Parathyroid adenoma (tissue), 2 donors: Measurements from ENCODE around the gene SH2D3A.

Experiments used
- H2AFZ ChIP-seq: fragments of 300-600 bp; sonication (generic); one replicate; pipeline ENCODE4 v1.7.0; 2017; ENCODE audit warnings: antibody characterized with exemption, mild to moderate bottlenecking
- H3K27ac ChIP-seq: fragments of 300-600 bp; sonication (generic); one replicate; pipeline ENCODE4 v1.7.0; 2017
- H3K27me3 ChIP-seq: fragments of 300-600 bp; sonication (generic); one replicate; pipeline ENCODE4 v1.7.0; 2017; ENCODE audit warnings: low read length; ENCODE audit not compliant: control insufficient read depth, insufficient read depth
- H3K36me3 ChIP-seq: fragments of 300-600 bp; sonication (generic); one replicate; pipeline ENCODE4 v1.7.0; 2017; ENCODE audit warnings: low read length; ENCODE audit not compliant: control insufficient read depth, insufficient read depth
- H3K4me1 ChIP-seq: fragments of 300-600 bp; sonication (generic); one replicate; pipeline ENCODE4 v1.7.0; 2017; ENCODE audit warnings: control low read depth
- H3K4me2 ChIP-seq: fragments of 300-600 bp; sonication (generic); one replicate; pipeline ENCODE4 v1.7.0; 2017; ENCODE audit warnings: low read length
- H3K4me3 ChIP-seq: fragments of 300-600 bp; sonication (generic); one replicate; pipeline ENCODE4 v1.7.0; 2017; ENCODE audit warnings: low read depth, low read length
- H3K79me2 ChIP-seq: fragments of 300-600 bp; sonication (generic); one replicate; pipeline ENCODE4 v1.7.0; 2017; ENCODE audit warnings: control low read depth
- H3K9ac ChIP-seq: fragments of 300-600 bp; sonication (generic); one replicate; pipeline ENCODE4 v1.7.0; 2017; ENCODE audit warnings: mild to moderate bottlenecking
- H3K9me3 ChIP-seq: fragments of 300-600 bp; sonication (generic); one replicate; pipeline ENCODE4 v1.7.0; 2017; ENCODE audit warnings: low read length; ENCODE audit not compliant: control insufficient read depth
- TF ChIP-seq, protein P1 (sequence below): fragments of 300-600 bp; sonication (generic); IDR thresholded peaks from one replicate; pipeline ENCODE4 v1.7.0; 2017; ENCODE audit warnings: antibody characterized with exemption, mild to moderate bottlenecking
- donor health status: primary hyperparathyroidism.

Gene SH2D3A

DNA sequence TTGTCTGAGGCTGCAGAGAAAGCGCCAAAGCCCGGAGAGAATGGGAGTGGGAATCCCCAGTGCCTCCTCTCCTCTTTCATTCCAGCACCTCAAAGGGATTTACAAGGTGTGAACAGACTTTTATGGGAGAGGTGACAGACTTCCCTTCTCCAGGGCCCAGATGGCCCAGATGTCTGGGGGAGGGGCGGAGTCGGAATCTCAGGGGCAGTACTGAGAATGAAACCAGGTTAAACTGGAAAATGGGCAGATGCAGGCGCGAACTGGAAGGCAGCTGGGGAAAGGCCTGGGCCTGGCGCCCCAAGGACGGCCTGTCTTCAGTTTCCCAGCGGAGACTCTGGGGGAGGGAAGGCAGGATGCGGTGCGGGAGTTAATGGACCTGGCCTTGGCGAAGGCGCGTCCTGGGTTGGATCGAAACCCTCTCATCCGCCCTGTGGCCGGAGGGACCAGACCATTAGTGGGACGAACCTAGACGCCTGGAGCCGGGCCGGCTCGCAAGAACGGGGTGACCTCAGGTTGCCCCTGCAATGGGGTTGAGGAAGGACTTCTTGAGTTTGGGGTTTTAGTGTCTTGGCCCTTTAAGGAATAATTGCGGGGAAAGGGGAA, 28.3 kb downstream of the SH2D3A start:
- TF ChIP-seq, protein P1, sequence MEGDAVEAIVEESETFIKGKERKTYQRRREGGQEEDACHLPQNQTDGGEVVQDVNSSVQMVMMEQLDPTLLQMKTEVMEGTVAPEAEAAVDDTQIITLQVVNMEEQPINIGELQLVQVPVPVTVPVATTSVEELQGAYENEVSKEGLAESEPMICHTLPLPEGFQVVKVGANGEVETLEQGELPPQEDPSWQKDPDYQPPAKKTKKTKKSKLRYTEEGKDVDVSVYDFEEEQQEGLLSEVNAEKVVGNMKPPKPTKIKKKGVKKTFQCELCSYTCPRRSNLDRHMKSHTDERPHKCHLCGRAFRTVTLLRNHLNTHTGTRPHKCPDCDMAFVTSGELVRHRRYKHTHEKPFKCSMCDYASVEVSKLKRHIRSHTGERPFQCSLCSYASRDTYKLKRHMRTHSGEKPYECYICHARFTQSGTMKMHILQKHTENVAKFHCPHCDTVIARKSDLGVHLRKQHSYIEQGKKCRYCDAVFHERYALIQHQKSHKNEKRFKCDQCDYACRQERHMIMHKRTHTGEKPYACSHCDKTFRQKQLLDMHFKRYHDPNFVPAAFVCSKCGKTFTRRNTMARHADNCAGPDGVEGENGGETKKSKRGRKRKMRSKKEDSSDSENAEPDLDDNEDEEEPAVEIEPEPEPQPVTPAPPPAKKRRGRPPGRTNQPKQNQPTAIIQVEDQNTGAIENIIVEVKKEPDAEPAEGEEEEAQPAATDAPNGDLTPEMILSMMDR = no peak
- Histone ChIP-seq H3K4me2 (peak overlapping the region; percentile 71), H3K27me3 (no peaks in the 10 kb centered on the region), H3K9ac (no peak overlapping the region), H3K4me3 (peak overlapping the region; percentile 36), H3K4me1 (peaks cover 18% of the 10 kb centered on the region), H3K9me3 (no peaks in the 10 kb centered on the region), H3K27ac (peak overlapping the region; percentile 83), H3K79me2 (no peaks in the 10 kb centered on the region), H2AFZ (peak overlapping the region; percentile 87), H3K36me3 (no peaks in the 10 kb centered on the region)

DNA sequence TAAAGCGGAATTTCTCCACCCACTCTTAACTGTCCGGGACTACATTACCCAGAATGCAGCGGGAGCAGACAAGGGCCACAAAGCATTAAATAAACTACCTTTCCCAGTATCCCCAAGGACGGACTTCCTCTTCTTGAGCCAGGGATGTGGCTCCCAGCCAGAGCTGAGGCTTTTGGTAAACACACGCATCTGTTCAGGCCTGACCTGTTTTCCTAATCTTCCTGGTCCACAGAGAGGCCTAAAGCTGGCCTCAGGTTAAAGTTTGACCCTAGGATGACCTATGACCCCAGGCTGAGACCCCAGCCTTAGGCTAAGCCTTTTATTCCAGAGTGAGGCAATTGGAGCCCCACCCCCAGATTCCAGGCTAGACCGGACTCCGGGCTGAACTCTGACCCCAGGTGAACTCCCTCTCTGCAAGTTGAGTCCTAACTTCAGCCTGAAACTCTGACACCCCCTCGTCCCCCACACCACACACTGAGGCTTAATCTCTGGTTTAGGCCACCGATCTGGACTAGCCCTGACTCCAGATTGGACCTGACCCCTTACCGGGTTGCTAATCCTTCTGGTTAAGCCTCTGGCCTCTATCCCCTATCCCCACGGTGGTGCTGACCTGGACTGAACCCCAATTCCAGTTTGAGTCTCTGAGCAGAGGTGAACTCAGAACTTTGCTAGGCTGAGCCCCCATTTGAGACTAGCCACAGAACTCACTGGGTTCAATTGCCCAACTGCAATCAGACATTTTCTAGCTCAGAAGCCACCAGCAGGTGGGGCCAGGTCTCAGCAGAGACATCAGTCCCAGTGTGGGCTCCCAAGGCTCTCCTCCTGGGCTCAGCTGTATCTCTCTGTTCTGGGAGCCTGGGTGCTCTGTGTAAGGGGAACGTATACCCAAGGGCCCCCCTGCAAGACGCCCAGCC, 29.1 kb downstream of the SH2D3A start:
- Histone ChIP-seq H3K79me2 (no peaks in the 10 kb centered on the region), H3K4me1 (peaks cover 18% of the 10 kb centered on the region), H3K4me2 (peak overlapping the region; percentile 71), H3K36me3 (no peaks in the 10 kb centered on the region), H2AFZ (peak overlapping the region; percentile 87), H3K27ac (peak overlapping the region; percentile 83), H3K4me3 (peak overlapping the region; percentile 98), H3K27me3 (no peaks in the 10 kb centered on the region), H3K9ac (no peak overlapping the region), H3K9me3 (no peaks in the 10 kb centered on the region)
- TF ChIP-seq, protein P1 = peak; percentile 81

DNA sequence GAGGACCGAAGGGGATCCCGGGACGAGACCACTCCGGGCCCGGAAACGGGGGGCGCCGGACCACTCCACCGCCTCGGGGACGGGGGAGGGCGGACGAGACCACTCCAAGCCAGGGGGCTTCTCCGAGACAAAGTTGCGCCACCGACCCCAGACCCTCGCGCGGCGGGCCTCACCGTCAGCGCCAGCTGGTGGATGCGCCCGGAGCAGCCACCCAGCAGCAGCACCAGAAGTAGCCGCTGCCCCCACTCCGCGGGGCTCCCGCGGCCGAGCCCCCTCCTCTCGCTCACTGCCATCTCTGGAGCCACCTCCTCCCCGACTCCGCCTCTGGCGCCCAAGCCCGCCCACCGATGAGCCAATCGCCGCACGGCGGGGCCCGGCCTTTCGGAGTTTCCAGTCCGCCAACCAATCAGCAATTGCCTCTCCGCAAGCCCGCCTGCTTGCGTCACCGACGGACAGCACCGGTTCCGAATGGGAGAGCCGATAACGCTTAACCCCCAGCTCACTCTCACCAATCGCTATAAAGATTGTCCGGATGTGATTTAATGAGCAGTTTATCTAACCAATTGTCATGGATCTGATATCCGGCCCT, 29.9 kb downstream of the SH2D3A start, which contains the start of gene GPR108:
GPR108 (minus strand) TSS at position 297 of the 589 bp plus-strand sequence; CDS start at position 293, 4 bp downstream.
- no peaks in the 10 kb centered on the region for H3K36me3 ChIP-seq
- peak within 1 kb of the TSS; percentile 98 for H3K4me2 ChIP-seq
- peak within 1 kb of the TSS; percentile 83 for H3K27ac ChIP-seq
- H3K9ac ChIP-seq = peak within 1 kb of the TSS; percentile 20
- H3K4me3 ChIP-seq = peak within 1 kb of the TSS; percentile 98
- no peaks in the 10 kb centered on the region for H3K27me3 ChIP-seq
- TF ChIP-seq, protein P1 = no peak
- H3K79me2 ChIP-seq = no peaks in the 10 kb centered on the region
- H3K4me1 ChIP-seq = peaks cover 18% of the 10 kb centered on the region
- H2AFZ ChIP-seq = peak within 1 kb of the TSS; percentile 87
- H3K9me3 ChIP-seq = no peaks in the 10 kb centered on the region

DNA sequence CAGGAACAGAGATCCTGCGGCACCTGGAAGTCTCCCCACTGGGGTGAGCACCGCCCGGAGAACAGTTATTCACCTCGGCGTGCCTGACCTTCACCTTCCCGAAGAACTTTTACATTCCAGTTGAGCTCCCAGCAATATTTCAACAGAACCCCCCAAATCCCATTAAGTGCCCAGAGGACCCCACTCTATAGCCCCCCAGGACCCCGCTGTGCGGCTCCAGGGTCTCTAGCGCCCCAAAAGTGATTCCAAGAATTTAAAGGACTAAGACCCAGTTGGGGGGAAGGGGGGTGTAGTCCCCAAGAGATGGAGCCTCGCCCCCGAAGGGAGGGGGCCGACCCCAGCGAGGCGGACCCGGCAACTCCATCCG, 30.3 kb downstream of the SH2D3A start:
- TF ChIP-seq, protein P1 = no peak
- Histone ChIP-seq H3K4me1 (peaks cover 18% of the 10 kb centered on the region), H3K27ac (peak overlapping the region; percentile 81)

More for the DNA sequence above, 30.3 kb downstream of the SH2D3A start:
- H3K9me3 ChIP-seq = no peaks in the 10 kb centered on the region
- H3K4me3 ChIP-seq = peak overlapping the region; percentile 98
- H3K36me3 ChIP-seq = no peaks in the 10 kb centered on the region
- peak overlapping the region; percentile 98 for H3K4me2 ChIP-seq
- peak overlapping the region; percentile 20 for H3K9ac ChIP-seq
- peak overlapping the region; percentile 61 for H2AFZ ChIP-seq
- no peaks in the 10 kb centered on the region for H3K79me2 ChIP-seq
- H3K27me3 ChIP-seq = no peaks in the 10 kb centered on the region
